ENCODE measurements around the gene THEMIS2.

Gene THEMIS2

GRCh38 chr1:27894521-27894920 lies 22.2 kb downstream of the THEMIS2 start:
- no peak overlapping the region for H3K4me3 ChIP-seq (IDR thresholded peaks at IDR 0.05; ENCODE audit: insufficient read depth, low read depth, low read length)
- H3K79me2 ChIP-seq (ENCODE audit: insufficient read depth, low read depth) = peaks cover 4% of the 10 kb centered on the region; the same call in 1 of the 2 replicates
- H3K27me3 ChIP-seq (ENCODE audit: insufficient read depth, low read depth) = no peaks in the 10 kb centered on the region
- no peak overlapping the region for H2AFZ ChIP-seq (ENCODE audit: low read depth)
- H3K9ac ChIP-seq = no peak overlapping the region
- no peaks in the 10 kb centered on the region for H4K20me1 ChIP-seq (ENCODE audit: insufficient read depth)
- peaks cover 24% of the 10 kb centered on the region; the same call in 1 of the 2 replicates for H3K36me3 ChIP-seq (ENCODE audit: insufficient read depth)
- H3K27ac ChIP-seq = peak overlapping the region; percentile 24; the same call in 1 of the 2 replicates
- H3K4me2 ChIP-seq = no peak overlapping the region
- peaks cover 79% of the 10 kb centered on the region for H3K4me1 ChIP-seq (ENCODE audit: low read depth, poor library complexity, severe bottlenecking)
- no peak for TF ChIP-seq CTCF (conservative IDR thresholded peaks at IDR 0.05; ENCODE audit: low read depth, low read length)

- Histone ChIP-seq H3K4me3 (IDR thresholded peaks at IDR 0.05; ENCODE audit: insufficient read depth, low read depth, low read length) (no peak overlapping the region), H3K27ac (no peak overlapping the region), H3K4me2 (no peak overlapping the region), H3K27me3 (ENCODE audit: insufficient read depth, low read depth) (no peaks in the 10 kb centered on the region), H3K79me2 (ENCODE audit: insufficient read depth, low read depth) (peaks cover 13% of the 10 kb centered on the region; the same call in 1 of the 2 replicates), H4K20me1 (ENCODE audit: insufficient read depth) (no peaks in the 10 kb centered on the region), H3K9ac (no peak overlapping the region), H2AFZ (ENCODE audit: low read depth) (no peak overlapping the region), H3K36me3 (ENCODE audit: insufficient read depth) (peaks cover 12% of the 10 kb centered on the region; the same call in 1 of the 2 replicates), H3K4me1 (ENCODE audit: low read depth, poor library complexity, severe bottlenecking) (peaks cover 6% of the 10 kb centered on the region)
- TF ChIP-seq CTCF (conservative IDR thresholded peaks at IDR 0.05; ENCODE audit: low read depth, low read length) = no peak
These were observed 34.4 kb downstream of the THEMIS2 start for GRCh38 chr1:27906759-27907158.

- Histone ChIP-seq H3K4me3 (IDR thresholded peaks at IDR 0.05; ENCODE audit: insufficient read depth, low read depth, low read length) (no peak overlapping the region), H3K36me3 (ENCODE audit: insufficient read depth) (no peaks in the 10 kb centered on the region; the same call in 1 of the 2 replicates), H4K20me1 (ENCODE audit: insufficient read depth) (no peaks in the 10 kb centered on the region), H3K79me2 (ENCODE audit: insufficient read depth, low read depth) (peaks cover 31% of the 10 kb centered on the region), H3K9ac (no peak overlapping the region), H3K4me1 (ENCODE audit: low read depth, poor library complexity, severe bottlenecking) (peaks cover 26% of the 10 kb centered on the region), H2AFZ (ENCODE audit: low read depth) (no peak overlapping the region), H3K27me3 (ENCODE audit: insufficient read depth, low read depth) (no peaks in the 10 kb centered on the region), H3K4me2 (peak overlapping the region; percentile 16; the same call in 1 of the 2 replicates), H3K27ac (peak overlapping the region; percentile 3; the same call in 1 of the 2 replicates)
- TF ChIP-seq CTCF (conservative IDR thresholded peaks at IDR 0.05; ENCODE audit: low read depth, low read length) = no peak
These were observed 40.1 kb downstream of the THEMIS2 start for GRCh38 chr1:27912429-27912828.

- no peak for TF ChIP-seq CTCF (conservative IDR thresholded peaks at IDR 0.05; ENCODE audit: low read depth, low read length)
- H4K20me1 ChIP-seq (ENCODE audit: insufficient read depth) = no peaks in the 10 kb centered on the region
- H3K9ac ChIP-seq = no peak overlapping the region; the same call in 1 of the 2 replicates
- H3K4me3 ChIP-seq (IDR thresholded peaks at IDR 0.05; ENCODE audit: insufficient read depth, low read depth, low read length) = peak overlapping the region; percentile 10
- peaks cover 31% of the 10 kb centered on the region for H3K79me2 ChIP-seq (ENCODE audit: insufficient read depth, low read depth)
- H3K4me1 ChIP-seq (ENCODE audit: low read depth, poor library complexity, severe bottlenecking) = peaks cover 26% of the 10 kb centered on the region
- peak overlapping the region; percentile 61 for H3K27ac ChIP-seq
- peak overlapping the region; percentile 36; the same call in 1 of the 2 replicates for H3K4me2 ChIP-seq
- no peaks in the 10 kb centered on the region for H3K27me3 ChIP-seq (ENCODE audit: insufficient read depth, low read depth)
- no peaks in the 10 kb centered on the region; the same call in 1 of the 2 replicates for H3K36me3 ChIP-seq (ENCODE audit: insufficient read depth)
- peak overlapping the region; percentile 95 for H2AFZ ChIP-seq (ENCODE audit: low read depth)
These were observed 42.8 kb downstream of the THEMIS2 start for GRCh38 chr1:27915082-27915575.

Data from KMS-11 (cell line).